ENCODE measurements around the gene WSB1.

Gene WSB1

DNA sequence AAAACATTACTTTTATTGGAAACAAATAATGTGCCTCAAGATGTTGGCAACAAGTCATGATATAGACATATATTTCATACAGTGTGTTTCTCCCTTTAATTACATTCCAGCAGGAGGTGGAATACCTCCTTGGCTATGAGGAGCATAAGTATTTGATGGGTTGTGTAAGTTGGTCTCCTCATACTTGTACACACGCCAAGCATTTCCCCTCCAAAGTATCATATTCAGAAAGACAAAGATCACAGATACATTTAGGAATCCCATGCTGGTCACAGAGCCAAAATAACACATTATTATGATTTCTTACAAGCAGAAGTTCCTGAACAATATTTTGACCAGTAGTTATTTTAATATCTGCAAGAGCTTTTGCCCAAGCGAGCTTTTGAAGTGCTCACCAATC, 57.8 kb downstream of the WSB1 start:
- Histone ChIP-seq H3K4me3 (no peak overlapping the region), H3K27ac (peak overlapping the region in 6 of 21 experiments; percentile 2 to 94 (median 33))

DNA sequence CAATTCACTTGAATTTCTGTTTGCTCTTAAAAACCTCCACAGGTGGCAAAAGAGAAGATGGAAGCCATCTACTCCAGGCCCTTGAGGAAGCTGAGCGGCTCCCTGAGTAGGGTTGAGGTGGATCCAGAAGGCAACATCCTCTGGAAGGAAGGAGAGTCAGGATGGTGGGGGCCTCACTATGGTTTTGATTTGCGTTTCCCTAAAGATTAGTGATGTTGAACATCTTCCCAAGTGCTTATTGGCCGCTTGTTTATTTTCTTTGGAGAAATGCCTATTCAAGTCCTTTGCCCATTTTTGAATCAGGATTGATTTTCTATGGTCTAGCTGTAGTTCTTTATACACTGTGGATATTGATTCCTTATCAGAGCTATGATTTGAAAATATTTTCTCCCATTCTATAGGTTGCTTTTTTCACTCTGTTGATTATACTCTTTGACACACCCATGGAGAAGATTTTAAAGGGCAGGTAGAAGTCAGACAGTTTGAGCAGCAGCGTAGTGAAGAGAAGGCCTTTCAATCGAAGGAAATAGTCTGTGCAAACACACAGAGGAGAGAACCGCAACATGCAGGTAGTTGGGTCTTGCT, 58.6 kb downstream of the WSB1 start:
- Histone ChIP-seq H3K27ac (peak overlapping the region in 19 of 21 experiments; percentile 83 to 97 (median 92)), H3K4me3 (peak overlapping the region in 4 of 7 experiments; percentile 45 to 62 (median 56))

DNA sequence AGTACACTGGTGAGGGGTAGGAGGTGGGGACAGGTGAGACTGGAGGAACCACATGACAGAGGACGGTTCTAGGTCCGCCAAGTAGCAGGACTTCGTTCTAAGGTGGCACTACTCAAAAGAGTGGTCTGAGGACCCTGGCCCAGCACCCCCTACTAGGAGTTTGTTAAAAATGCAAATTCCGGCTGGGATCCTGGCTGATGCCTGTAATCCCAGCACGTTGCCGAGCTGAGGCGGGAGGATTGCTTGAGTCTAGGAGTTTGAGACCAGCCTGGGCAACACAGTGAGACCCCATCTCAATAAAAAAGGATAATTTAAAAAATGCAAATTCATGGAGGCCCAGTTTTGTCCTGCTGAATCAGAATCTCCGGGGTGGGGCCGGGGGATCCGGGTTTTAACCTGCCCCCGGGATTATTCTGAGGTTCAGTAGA, 59.1 kb downstream of the WSB1 start:
- Histone ChIP-seq H3K27ac (peak overlapping the region; percentile 46 to 97 (median 92)), H3K4me3 (peak overlapping the region; percentile 45 to 62 (median 57))

DNA sequence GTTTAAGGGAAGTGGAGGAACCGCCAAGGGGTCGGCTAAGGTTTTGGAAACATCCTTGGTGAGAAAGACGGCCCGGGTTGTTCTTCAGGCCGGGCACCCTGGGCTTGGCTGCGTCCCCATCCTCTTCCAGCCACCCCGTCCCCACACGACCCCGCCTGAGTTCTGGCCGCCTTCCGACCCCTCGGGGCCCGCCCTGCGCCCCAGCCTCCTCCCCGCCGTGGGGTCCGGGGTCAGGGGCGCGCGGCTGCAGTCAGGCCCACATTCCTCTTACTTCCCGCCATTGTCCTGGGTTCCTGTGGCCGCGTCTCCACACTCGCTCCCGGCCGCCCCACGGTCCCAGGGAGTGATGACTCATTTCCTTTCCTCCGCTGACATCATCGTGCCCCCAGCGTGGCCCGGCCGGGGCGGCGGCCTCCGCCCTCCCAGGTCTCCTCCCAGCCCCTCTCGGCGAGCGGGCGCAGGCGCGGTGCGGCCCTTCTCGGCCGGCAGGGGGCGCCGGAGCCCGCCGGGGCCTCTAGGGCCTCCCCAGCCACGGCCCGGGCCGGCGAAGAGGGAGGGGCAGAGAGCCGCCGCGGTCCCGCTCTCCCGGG, 59.6 kb downstream of the WSB1 start:
- H3K27ac ChIP-seq, result peak overlapping the region; percentile 46 to 97 (median 92)
- H3K4me3 ChIP-seq, result peak overlapping the region; percentile 45 to 62 (median 57)

DNA sequence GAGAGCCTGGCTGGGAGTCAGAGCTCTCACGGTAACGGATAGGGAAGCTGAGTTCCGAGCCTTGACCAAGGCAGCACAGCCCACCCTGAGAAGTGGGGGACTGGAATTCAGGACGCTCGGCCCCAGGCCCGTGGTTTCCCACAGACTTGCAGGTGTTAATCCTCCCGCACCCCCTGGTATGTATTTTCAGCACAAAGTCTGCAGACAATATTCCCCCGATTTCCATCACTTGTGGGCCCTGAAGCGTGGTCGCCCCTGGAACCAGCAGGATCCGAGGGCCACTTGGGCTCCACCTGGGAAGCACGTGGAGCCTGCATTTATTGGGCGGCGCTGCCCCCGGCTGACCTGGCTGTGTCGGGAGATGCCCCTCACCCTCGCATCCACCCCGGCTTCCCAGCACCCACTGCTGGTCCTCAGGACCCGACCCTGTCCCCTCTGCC, 60.2 kb downstream of the WSB1 start:
- peak overlapping the region; percentile 41 to 97 (median 92) for H3K27ac ChIP-seq
- peak overlapping the region; percentile 45 to 62 (median 57) for H3K4me3 ChIP-seq

DNA sequence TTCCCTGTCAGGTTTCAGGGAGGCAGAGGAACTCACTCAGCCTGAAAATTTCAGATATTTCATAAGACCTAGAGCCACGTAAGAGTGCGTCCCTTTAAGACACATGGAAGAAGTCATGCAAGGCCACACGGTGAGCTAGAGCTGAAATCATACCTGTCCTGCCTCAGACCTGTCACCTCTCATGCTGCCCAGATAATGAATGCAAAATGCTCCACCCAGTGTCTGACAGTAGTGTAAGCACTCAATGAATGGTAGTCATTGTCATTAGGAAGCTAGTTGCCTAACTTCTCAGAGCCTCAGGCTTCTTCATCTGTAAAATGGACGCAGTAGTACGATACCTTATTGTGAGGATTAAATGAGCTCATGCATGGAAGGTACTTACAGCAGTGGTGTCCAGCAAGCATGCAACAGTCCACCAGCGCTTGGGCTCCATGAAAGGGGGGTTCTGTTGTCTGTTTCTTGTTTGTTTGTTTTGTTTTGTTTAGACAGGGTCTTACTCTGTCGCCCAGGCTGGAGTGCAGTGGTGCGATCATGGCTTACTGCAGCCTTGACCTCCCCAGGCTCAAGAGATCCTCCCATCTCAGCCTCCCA, 60.7 kb downstream of the WSB1 start:
- Histone ChIP-seq H3K27ac (peak overlapping the region in 16 of 21 experiments; percentile 72 to 97 (median 92)), H3K4me3 (peak overlapping the region in 4 of 7 experiments; percentile 54 to 62 (median 58))

DNA sequence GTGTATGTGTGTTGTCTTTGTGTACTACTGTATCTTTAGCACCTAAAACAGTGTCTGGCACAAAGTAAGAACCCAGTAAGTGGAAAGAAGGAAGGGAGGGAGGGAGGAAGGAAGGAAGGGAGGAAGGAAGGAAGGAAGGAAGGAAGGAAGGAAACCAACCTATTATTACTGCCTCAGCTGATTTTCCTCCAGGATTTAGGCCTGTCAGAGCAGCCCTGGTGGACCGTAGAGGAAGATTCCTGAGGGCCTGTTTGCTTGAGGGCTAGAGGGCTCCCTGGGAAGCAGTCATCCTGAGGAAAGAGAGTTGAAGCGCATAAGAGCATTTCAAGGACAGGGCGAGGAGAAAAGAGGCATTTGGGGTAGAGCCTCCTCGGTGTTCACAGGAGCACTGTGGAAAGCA, 61.5 kb downstream of the WSB1 start:
- no peak overlapping the region for H3K4me3 ChIP-seq
- no peak overlapping the region for H3K27ac ChIP-seq

DNA sequence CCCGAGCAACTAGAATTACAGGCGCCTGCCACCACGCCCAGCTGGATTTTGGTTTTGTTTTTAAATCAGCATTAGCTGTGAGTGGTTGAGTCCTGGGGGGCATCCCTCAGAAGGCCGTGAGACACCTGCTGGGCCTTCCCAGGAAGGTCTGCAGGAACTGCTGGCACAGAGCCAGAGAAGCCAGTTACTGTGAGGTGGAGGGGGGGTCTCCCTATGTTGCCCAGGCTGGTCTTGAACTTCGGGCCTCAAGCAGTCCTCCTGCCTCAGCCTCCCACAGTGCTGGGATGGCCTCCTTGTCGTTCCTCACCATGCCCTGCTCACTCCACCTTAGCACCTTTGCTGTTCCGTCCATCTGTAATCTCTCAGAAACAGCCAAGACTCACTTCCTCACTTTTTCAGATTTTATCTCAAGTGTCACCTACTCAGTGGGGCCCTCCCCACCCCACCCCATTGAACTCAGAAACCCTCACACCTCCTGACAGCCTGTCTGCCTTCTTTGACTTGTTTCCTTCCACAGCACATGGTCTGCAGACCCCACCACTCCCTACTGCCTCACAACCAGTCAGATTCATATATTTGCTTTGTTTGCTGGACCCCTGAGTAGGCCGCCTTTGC, 62.3 kb downstream of the WSB1 start:
- Histone ChIP-seq H3K4me3 (no peak overlapping the region), H3K27ac (no peak overlapping the region)

DNA sequence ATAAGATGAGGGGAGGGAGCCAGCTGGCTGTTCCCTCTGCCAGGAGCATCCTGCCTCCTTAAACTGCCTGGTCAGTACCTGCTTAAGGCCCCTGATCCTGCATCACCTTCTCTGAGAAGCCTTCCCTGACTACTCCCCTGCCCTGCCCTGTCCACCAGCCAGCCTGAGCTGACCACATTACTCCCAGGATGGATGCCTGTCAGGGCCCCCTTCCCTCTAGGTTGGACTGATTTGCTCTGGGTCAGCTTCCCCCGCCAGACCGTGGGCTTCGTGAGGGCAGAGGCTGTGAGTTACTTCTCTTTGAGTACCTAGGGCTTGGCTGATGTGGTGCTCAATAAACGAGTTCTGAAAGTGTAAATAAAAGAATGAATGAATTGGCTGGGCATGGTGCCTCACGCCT, 63.3 kb downstream of the WSB1 start:
- no peak overlapping the region for H3K4me3 ChIP-seq
- no peak overlapping the region for H3K27ac ChIP-seq

DNA sequence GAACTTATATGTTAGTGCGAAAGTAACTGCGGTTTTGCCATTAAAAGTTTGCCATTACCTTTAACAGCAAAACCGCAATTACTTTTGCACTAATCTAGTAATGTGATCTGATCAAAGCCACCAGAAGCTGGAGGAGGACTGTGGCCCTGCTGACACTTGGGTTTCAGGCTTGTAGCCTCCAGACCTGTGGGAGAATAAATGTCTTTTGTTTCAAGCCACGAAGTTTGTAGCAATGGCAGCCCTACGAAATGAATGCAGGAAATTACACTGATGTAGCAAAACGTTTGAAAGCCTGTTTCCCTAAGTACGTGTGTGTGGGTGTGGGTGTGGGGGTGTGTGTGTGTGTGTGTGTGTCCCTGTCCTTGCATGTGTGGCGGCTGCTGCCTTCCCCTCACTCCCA, 66.6 kb downstream of the WSB1 start:
- Histone ChIP-seq H3K27ac (no peak overlapping the region), H3K4me3 (no peak overlapping the region)

DNA sequence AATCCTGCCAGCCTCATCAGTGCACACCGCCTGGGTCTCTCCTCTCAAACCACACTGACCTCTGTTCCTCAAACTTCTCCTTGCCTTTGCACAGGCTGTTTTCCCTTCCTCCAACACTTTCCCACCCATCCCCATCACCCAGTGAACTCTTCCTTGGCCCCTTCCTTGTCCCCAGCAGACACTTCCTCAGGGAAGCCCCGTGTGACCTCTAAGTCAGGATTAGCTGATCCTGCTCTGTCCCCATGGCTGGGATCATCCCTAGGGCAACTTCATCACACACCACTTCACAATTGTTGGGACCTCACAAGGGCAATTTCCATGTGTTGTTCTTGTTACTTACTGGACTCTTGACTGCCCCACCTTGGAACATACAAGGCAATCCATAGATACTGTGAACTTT, 67.8 kb downstream of the WSB1 start:
- Histone ChIP-seq H3K27ac (no peak overlapping the region), H3K4me3 (no peak overlapping the region)

DNA sequence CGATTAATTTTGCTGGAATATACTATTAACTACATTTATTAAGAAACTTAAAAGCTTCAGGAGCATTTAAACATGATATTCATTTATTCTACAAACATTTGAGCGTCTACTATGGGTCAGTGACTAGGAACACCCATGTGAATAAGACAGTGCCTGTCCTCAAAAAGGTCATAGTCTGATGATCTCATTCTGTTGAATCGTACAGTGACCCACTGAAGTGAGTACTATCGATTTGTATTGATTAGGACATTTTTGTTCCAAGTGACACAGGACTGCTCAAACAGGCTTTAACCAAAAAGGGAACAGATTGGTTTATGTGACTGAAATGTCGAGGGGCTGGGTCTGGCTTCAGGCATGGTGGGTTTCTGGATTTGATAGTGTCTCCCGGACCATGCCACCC, 68.6 kb downstream of the WSB1 start:
- Histone ChIP-seq H3K4me3 (no peak overlapping the region), H3K27ac (no peak overlapping the region)

DNA sequence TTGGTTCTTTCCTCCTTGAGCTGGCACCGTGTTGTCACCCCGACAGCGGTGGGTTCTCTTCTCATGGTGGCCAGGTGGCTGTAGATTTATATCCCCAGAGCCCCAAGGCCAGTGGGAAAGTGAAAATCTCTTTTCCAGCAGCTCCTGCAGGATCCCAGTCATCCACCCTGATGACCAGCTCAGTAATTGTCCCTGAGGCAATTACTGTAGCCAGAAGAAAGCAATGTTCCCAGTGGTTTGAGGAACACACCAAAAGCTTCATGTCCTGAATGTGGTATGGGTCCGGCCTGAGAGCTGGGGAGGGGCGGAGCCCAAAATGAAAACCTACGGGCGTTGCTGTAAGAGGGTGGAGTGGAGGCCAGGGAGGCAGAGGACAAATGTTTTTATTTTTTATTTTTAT, 69.0 kb downstream of the WSB1 start:
- H3K27ac ChIP-seq, result no peak overlapping the region
- H3K4me3 ChIP-seq, result no peak overlapping the region

DNA sequence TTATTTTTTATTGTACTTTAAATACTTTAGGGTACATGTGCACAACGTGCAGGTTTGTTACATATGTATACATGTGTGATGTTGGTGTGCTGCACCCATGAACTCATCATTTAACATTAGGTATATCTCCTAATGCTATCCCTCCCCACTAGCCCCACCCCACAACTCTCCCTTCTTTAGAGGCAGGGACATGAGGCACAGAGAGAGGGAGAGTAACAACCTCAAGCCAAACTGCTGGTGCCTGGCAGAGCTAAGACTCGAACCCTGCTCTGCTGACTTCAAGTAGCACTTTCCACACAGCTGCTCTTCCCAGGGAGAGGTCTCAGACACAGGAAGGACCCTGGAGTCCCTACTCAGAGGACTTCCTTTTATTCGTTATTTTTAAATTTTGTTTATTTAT, 69.4 kb downstream of the WSB1 start:
- no peak overlapping the region for H3K4me3 ChIP-seq
- H3K27ac ChIP-seq, result peak overlapping the region in 5 of 21 experiments; percentile 1 to 60 (median 38)

Measured in skin epidermis (tissue), 12 donors.